ENCODE measurements around the gene CABP4. TPM values are rescaled to one million over a fixed set of nuclear protein-coding genes. Genes with fewer than 3 reads are reported as not detected.
A peak's percentile ranks its signal among the peaks of the same experiment; 100 is the strongest.

CABP4 gene
- total RNA-seq, 2 donors from 2014 or later = 3.1 TPM; not detected in 1

DNA sequence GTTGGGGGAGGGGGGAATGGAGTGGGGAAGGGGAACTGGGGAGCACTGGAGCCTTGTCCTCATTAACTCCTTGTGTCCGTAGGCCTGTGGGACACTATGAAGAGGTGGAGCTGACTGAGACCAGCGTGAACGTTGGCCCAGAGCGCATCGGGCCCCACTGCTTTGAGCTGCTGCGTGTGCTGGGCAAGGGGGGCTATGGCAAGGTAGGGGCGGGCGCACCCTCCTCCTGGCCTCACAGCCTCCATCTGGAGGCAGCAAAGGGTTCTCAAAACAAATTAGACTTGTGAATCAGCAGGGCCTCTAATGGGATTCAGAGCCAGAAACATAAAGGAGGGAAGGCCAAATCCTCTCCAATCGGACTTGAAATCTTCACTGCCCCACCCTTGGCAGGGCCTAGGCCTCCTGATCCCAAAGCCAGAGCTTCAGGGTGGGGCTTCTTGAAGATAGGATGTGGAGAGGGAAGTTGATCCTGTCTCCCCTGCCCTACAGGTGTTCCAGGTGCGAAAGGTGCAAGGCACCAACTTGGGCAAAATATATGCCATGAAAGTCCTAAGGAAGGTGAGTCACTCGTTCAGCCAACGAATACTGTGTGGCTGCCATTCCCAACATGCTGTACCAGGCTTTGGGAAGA is 26.0 kb upstream of the CABP4 start:
- WGBS, 2 donors = 33 to 47% methylated on average over 8 to 12 of the region's 12 CpGs
- Histone ChIP-seq H3K4me1 (peaks cover 23% of the 10 kb centered on the region), H3K36me3 (replicated peaks in 1 of 2; ENCODE audit: insufficient read depth in 1 of 2, low read depth in 2 of 2) (peaks cover 0 to 4% of the 10 kb centered on the region in 2 donors), H3K4me3 (peak overlapping the region; percentile 92 to 93), H3K27ac (peak overlapping the region; percentile 79 to 91 (median 86)), H3K27me3 (no peaks in the 10 kb centered on the region), H3K9me3 (no peaks in the 10 kb centered on the region)
- no peak for DNase-seq
- ATAC-seq = no peak
- no peak for TF ChIP-seq POLR2A (IDR thresholded peaks at IDR 0.05)
- TF ChIP-seq, protein P1, sequence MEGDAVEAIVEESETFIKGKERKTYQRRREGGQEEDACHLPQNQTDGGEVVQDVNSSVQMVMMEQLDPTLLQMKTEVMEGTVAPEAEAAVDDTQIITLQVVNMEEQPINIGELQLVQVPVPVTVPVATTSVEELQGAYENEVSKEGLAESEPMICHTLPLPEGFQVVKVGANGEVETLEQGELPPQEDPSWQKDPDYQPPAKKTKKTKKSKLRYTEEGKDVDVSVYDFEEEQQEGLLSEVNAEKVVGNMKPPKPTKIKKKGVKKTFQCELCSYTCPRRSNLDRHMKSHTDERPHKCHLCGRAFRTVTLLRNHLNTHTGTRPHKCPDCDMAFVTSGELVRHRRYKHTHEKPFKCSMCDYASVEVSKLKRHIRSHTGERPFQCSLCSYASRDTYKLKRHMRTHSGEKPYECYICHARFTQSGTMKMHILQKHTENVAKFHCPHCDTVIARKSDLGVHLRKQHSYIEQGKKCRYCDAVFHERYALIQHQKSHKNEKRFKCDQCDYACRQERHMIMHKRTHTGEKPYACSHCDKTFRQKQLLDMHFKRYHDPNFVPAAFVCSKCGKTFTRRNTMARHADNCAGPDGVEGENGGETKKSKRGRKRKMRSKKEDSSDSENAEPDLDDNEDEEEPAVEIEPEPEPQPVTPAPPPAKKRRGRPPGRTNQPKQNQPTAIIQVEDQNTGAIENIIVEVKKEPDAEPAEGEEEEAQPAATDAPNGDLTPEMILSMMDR (IDR thresholded peaks at IDR 0.05) = no peak
- intact Hi-C loops (cut with DNase I) = no loop called here

DNA sequence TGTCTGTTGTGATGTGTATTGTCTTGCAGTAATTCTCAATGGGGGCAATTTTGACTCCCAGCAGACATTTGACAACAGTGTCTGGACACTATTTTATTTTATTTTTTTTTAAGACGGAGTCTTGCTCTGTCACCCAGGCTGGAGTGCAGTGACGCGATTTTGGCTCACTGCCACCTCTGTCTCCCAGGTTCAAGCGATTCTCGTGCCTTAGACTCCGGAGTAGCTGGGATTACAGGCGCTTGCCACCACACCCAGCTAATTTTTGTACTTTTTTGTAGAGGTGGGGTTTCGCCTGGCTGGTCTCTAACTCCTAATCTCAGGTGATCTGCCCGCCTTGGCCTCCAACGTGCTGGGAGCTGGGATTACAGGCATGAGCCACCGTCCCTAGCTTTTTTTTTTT is 25.4 kb upstream of the CABP4 start:
- Histone ChIP-seq H3K27ac (no peak overlapping the region), H3K36me3 (replicated peaks in 1 of 2; ENCODE audit: insufficient read depth in 1 of 2, low read depth in 2 of 2) (peaks cover 0 to 4% of the 10 kb centered on the region in 2 donors), H3K4me3 (no peak overlapping the region), H3K27me3 (no peaks in the 10 kb centered on the region), H3K4me1 (peaks cover 23% of the 10 kb centered on the region), H3K9me3 (no peaks in the 10 kb centered on the region)
- 58 to 69% methylated on average over 11 of the region's 11 CpGs for WGBS, 2 donors
- no peak for ATAC-seq
- intact Hi-C loops (cut with DNase I) = no loop called here
- TF ChIP-seq POLR2A (IDR thresholded peaks at IDR 0.05) = no peak
- TF ChIP-seq, protein P1 (IDR thresholded peaks at IDR 0.05) = no peak
- peak in 1 of 4 donors; percentile 14 for DNase-seq

DNA sequence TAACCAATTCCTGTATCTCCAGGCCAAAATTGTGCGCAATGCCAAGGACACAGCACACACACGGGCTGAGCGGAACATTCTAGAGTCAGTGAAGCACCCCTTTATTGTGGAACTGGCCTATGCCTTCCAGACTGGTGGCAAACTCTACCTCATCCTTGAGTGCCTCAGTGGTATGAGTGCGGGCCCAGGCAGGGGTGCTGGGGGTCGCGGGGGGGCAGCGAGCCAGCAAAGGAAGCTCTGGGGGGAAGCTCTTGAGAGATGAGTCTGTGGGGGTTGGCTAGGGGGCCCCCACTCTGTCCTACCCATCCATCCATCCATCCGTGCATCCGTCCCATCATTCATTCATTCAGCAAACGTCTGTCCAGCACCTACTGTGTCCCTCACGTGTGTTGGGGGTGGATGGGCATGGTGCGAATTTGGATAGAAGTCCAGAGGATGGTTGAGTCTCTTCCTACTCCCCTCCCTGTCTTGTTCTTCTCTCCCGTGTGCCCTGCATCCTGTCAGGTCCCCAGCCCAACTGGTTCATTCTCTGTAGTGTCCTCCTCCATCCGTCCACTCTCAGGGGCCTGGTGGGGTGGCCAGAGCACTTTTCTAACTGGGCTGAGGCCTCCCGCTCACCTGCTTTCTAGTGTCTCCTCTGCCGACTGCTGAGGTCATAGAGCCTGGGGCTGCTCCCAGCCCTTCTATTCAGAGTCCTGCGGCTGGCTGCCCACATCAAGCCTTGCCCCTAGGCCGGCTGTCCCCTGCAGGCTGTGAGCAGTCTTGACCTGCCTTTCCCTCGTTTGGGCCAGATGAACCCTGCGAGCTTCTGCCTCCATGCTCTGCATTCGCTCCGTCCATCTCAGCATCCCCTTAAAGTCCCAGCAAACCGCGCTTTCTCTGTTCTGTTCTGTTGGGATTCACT is 23.6 kb upstream of the CABP4 start:
- intact Hi-C loops (cut with DNase I) = no loop called here
- no peaks in the 10 kb centered on the region for H3K27me3 ChIP-seq
- H3K4me3 ChIP-seq = no peak overlapping the region
- H3K9me3 ChIP-seq = no peaks in the 10 kb centered on the region
- peaks cover 23% of the 10 kb centered on the region for H3K4me1 ChIP-seq
- no peak for DNase-seq
- no peak for ATAC-seq
- 84 to 92% methylated on average over 22 to 24 of the region's 24 CpGs for WGBS, 2 donors
- no peak overlapping the region for H3K27ac ChIP-seq
- no peak for TF ChIP-seq POLR2A (IDR thresholded peaks at IDR 0.05)
- TF ChIP-seq, protein P1 (IDR thresholded peaks at IDR 0.05) = no peak
- H3K36me3 ChIP-seq (replicated peaks in 1 of 2; ENCODE audit: insufficient read depth in 1 of 2, low read depth in 2 of 2) = peaks cover 0 to 4% of the 10 kb centered on the region in 2 donors

DNA sequence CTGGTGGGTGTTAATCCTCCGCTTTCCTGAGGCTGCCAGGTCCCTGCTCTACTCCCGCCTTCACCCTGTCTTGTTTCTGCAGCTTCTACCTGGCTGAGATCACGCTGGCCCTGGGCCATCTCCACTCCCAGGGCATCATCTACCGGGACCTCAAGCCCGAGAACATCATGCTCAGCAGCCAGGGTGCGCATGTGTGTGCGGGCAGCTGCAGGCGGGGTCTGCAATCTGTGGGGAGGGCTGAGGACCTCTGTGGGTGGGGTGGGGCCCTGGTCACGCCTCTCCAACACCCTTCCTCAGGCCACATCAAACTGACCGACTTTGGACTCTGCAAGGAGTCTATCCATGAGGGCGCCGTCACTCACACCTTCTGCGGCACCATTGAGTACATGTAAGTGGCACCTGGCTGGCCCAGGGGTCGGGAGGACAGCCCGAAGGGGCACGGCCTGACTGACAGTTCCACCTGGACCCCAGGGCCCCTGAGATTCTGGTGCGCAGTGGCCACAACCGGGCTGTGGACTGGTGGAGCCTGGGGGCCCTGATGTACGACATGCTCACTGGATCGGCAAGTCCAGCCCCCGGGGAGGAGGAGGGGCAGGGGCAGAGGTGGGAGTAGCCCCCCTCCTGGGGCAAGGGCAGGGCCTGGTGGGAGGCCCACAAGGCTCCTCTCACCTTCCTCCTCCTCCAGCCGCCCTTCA is 22.4 kb upstream of the CABP4 start:
- 88 to 90% methylated on average over 11 to 22 of the region's 22 CpGs for WGBS, 2 donors
- H3K9me3 ChIP-seq = no peaks in the 10 kb centered on the region
- peaks cover 0 to 4% of the 10 kb centered on the region in 2 donors for H3K36me3 ChIP-seq (replicated peaks in 1 of 2; ENCODE audit: insufficient read depth in 1 of 2, low read depth in 2 of 2)
- intact Hi-C loops (cut with DNase I) = no loop called here
- H3K27me3 ChIP-seq = no peaks in the 10 kb centered on the region
- no peak for TF ChIP-seq POLR2A (IDR thresholded peaks at IDR 0.05)
- TF ChIP-seq, protein P1 (IDR thresholded peaks at IDR 0.05) = no peak
- DNase-seq (no peak), ATAC-seq (no peak)
- H3K4me1 ChIP-seq = peaks cover 15% of the 10 kb centered on the region
- H3K4me3 ChIP-seq = no peak overlapping the region
- H3K27ac ChIP-seq = no peak overlapping the region
